Esophagus muscularis mucosa (tissue), 4 donors: ENCODE measurements around the gene STYXL2.

Source experiments
- EP300 ChIP-seq: sonication (generic); formaldehyde crosslinking; IDR thresholded peaks from one replicate; pipeline ENCODE4 v1.6.1; 2017; ENCODE audit warnings: antibody characterized with exemption
- POLR2A ChIP-seq: fragments of 450-650 bp; IDR thresholded peaks from one replicate; pipeline ENCODE4 v1.6.1; 2017; ENCODE audit warnings: antibody characterized with exemption, moderate library complexity, mild to moderate bottlenecking, low read depth
- TF ChIP-seq, protein P1 (sequence below), 3 experiments: fragments of 200-600 bp in 2 of 3; fragments of 450-650 bp in 1 of 3; sonication (generic) in 2 of 3; IDR thresholded peaks; one replicate each; pipeline ENCODE4 v1.5.1; 2017 to 2019; ENCODE audit warnings: antibody characterized with exemption in 3 of 3, mild to moderate bottlenecking in 2 of 3, moderate library complexity in 1 of 3

DNA sequence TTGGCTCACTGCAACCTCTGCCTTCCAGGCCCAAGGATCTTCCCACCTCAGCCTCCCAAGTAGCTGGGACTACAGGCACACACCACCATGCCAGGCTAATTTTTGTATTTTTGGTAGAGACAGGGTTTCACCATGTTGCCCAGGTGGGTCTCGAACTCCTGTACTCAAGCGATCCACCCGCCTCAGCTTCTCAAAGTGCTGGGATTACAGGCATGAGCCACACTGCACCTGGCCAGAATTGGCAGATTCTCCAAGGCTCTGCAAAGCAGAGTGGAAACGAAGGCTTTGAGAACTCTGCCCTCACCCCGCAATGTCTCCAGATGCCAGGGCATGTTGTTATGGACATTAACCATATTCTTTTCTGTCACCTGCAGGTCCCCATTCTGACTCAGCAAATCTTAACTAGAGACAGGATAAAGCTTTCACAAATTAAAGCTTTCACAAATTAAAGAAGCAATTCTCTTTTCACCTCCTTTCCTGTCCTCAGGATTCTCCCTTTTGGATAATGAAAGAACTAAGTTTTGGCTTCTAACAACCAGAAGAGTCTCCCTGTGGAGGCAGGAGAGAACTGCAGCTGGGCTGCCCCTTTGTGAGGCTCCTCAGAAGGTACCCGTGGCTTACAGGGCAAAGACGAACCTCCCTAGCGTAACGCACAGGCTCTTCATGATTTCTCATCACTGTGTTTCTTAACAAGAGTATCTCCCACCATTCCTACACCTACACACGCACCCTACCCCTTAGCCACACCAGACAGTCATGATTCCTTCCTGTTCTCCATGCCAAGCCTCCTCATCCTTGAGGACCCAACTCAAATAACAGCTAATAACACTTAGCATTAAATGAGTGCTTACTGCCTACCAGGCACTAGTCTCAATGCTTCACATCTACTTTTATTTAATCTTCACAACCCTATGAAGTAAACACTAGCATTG, 33.5 kb upstream of the STYXL2 start:
- TF ChIP-seq POLR2A (no peak), EP300 (no peak)
- TF ChIP-seq, protein P1, sequence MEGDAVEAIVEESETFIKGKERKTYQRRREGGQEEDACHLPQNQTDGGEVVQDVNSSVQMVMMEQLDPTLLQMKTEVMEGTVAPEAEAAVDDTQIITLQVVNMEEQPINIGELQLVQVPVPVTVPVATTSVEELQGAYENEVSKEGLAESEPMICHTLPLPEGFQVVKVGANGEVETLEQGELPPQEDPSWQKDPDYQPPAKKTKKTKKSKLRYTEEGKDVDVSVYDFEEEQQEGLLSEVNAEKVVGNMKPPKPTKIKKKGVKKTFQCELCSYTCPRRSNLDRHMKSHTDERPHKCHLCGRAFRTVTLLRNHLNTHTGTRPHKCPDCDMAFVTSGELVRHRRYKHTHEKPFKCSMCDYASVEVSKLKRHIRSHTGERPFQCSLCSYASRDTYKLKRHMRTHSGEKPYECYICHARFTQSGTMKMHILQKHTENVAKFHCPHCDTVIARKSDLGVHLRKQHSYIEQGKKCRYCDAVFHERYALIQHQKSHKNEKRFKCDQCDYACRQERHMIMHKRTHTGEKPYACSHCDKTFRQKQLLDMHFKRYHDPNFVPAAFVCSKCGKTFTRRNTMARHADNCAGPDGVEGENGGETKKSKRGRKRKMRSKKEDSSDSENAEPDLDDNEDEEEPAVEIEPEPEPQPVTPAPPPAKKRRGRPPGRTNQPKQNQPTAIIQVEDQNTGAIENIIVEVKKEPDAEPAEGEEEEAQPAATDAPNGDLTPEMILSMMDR (IDR thresholded peaks at IDR 0.05), result no peak
